ENCODE data around the gene DEGS2.

Gene DEGS2

DNA sequence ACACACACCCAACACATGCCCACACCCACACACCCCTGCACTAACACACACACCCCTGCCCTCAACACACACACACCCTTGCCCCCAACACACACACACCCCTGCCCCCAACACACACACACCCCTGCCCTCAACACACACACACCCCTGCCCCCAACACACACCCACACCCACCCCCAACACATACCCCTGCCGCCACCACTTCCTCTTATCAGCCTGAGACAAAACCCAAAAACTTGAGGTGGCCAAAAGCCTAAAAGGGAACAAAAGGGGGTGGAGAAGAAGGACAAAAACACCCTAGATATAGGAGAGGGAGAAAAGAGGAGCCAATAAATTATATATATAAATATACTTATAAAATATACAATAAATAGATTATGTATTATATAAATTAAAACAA, 9.1 kb upstream of the DEGS2 start:
- Histone ChIP-seq H3K9ac (no peak overlapping the region), H3K36me3 (ENCODE audit: control insufficient read depth, insufficient read depth, low read length) (no peaks in the 10 kb centered on the region), H3K27me3 (ENCODE audit: control insufficient read depth, insufficient read depth, low read length) (no peaks in the 10 kb centered on the region), H3K9me3 (ENCODE audit: control insufficient read depth, low read length) (no peaks in the 10 kb centered on the region), H3K4me3 (ENCODE audit: low read depth, low read length) (no peak overlapping the region), H3K4me1 (no peaks in the 10 kb centered on the region), H3K4me2 (ENCODE audit: low read length) (no peak overlapping the region), H3K79me2 (no peaks in the 10 kb centered on the region), H3K27ac (no peak overlapping the region), H2AFZ (no peak overlapping the region)
- TF ChIP-seq, protein P1, sequence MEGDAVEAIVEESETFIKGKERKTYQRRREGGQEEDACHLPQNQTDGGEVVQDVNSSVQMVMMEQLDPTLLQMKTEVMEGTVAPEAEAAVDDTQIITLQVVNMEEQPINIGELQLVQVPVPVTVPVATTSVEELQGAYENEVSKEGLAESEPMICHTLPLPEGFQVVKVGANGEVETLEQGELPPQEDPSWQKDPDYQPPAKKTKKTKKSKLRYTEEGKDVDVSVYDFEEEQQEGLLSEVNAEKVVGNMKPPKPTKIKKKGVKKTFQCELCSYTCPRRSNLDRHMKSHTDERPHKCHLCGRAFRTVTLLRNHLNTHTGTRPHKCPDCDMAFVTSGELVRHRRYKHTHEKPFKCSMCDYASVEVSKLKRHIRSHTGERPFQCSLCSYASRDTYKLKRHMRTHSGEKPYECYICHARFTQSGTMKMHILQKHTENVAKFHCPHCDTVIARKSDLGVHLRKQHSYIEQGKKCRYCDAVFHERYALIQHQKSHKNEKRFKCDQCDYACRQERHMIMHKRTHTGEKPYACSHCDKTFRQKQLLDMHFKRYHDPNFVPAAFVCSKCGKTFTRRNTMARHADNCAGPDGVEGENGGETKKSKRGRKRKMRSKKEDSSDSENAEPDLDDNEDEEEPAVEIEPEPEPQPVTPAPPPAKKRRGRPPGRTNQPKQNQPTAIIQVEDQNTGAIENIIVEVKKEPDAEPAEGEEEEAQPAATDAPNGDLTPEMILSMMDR (IDR thresholded peaks at IDR 0.05): no peak

DNA sequence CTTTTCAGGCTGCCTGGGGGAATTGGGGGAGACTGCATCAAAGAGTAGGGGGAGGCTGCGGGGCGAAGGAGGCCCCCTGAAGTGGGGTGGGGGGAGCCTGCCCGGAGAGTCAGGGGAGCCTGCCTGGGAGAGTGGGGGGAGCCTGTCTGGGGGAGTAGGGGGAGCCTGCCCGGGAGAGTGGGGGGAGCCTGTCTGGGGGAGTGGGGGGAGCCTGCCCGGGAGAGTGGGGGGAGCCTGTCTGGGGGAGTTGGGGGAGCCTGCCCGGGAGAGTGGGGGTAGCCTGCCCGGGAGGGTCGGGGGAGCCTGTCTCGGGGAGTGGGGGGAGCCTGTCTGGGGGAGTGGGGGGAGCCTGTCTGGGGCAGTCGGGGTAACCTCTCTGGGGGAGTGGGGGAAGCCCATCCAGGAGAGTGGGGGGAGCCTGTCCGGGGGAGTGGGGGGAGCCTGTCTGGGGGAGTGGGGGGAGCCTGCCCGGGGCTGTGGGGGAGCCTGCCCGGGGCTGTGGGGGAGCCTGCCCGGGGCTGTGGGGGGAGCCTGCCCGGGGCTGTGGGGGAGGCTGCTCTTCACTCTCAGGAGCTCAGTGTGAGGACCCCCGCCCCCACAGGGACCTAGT, 6.5 kb upstream of the DEGS2 start:
- H3K27me3 ChIP-seq (ENCODE audit: control insufficient read depth, insufficient read depth, low read length): no peaks in the 10 kb centered on the region
- H2AFZ ChIP-seq: peak overlapping the region; percentile 66
- TF ChIP-seq, protein P1 (IDR thresholded peaks at IDR 0.05): no peak
- H3K79me2 ChIP-seq: no peaks in the 10 kb centered on the region
- H3K9ac ChIP-seq: no peak overlapping the region
- peak overlapping the region; percentile 50 for H3K4me2 ChIP-seq (ENCODE audit: low read length)
- H3K27ac ChIP-seq: no peak overlapping the region
- H3K4me3 ChIP-seq (ENCODE audit: low read depth, low read length): no peak overlapping the region
- H3K4me1 ChIP-seq: no peaks in the 10 kb centered on the region
- H3K9me3 ChIP-seq (ENCODE audit: control insufficient read depth, low read length): no peaks in the 10 kb centered on the region
- H3K36me3 ChIP-seq (ENCODE audit: control insufficient read depth, insufficient read depth, low read length): no peaks in the 10 kb centered on the region

DNA sequence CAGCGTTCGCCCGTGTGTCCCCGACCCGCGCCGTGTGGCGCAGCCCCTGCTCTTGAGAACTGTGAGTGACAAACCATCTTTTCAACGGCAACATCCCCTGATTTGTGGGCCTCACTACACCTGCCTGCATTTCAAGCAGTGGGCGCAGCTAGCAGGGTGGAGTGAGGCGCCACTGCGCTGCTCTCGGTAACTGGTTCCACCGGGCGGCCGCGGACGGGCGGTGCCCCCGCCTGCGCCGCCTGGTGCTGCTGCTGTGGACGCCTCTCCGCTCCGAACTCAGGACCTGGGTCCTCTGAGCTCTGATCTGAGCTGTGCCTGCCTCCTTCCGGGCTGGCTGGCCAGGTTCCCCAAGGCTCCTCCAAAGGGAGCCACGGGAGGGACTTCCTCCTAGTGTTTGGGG, 5.9 kb upstream of the DEGS2 start:
- H3K4me1 ChIP-seq: no peaks in the 10 kb centered on the region
- H3K36me3 ChIP-seq (ENCODE audit: control insufficient read depth, insufficient read depth, low read length): no peaks in the 10 kb centered on the region
- no peaks in the 10 kb centered on the region for H3K27me3 ChIP-seq (ENCODE audit: control insufficient read depth, insufficient read depth, low read length)
- H3K4me3 ChIP-seq (ENCODE audit: low read depth, low read length): no peak overlapping the region
- H3K9ac ChIP-seq: no peak overlapping the region
- TF ChIP-seq, protein P1 (IDR thresholded peaks at IDR 0.05): no peak
- H3K79me2 ChIP-seq: no peaks in the 10 kb centered on the region
- H3K27ac ChIP-seq: no peak overlapping the region
- no peaks in the 10 kb centered on the region for H3K9me3 ChIP-seq (ENCODE audit: control insufficient read depth, low read length)
- H3K4me2 ChIP-seq (ENCODE audit: low read length): no peak overlapping the region
- H2AFZ ChIP-seq: peak overlapping the region; percentile 64

DNA sequence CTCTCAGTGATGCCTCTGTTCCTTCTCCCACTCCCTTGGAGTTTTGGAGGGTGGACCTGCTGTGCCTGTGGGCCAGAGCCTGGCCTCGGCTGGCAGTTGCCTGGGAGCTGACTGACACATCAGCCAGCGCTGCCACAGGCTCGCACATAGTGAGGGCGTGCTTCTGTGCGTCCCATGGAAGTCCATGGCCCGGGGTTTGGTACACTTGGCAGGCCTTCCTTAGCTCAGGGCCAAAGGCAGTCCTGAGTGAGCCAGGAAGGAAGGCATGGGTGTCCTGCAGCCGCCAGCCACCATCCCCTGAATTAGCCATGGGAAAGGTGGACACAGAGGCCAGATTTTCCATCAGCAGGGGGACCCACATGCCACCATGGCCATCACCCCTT, 1.1 kb upstream of the DEGS2 start:
- Histone ChIP-seq H3K9me3 (ENCODE audit: control insufficient read depth, low read length) (no peaks in the 10 kb centered on the region), H3K79me2 (no peaks in the 10 kb centered on the region), H3K9ac (no peak overlapping the region), H3K36me3 (ENCODE audit: control insufficient read depth, insufficient read depth, low read length) (no peaks in the 10 kb centered on the region), H3K4me2 (ENCODE audit: low read length) (no peak overlapping the region), H3K4me3 (ENCODE audit: low read depth, low read length) (no peak overlapping the region), H3K27me3 (ENCODE audit: control insufficient read depth, insufficient read depth, low read length) (no peaks in the 10 kb centered on the region), H3K27ac (no peak overlapping the region), H2AFZ (no peak overlapping the region), H3K4me1 (no peaks in the 10 kb centered on the region)
- TF ChIP-seq, protein P1 (IDR thresholded peaks at IDR 0.05): no peak

DNA sequence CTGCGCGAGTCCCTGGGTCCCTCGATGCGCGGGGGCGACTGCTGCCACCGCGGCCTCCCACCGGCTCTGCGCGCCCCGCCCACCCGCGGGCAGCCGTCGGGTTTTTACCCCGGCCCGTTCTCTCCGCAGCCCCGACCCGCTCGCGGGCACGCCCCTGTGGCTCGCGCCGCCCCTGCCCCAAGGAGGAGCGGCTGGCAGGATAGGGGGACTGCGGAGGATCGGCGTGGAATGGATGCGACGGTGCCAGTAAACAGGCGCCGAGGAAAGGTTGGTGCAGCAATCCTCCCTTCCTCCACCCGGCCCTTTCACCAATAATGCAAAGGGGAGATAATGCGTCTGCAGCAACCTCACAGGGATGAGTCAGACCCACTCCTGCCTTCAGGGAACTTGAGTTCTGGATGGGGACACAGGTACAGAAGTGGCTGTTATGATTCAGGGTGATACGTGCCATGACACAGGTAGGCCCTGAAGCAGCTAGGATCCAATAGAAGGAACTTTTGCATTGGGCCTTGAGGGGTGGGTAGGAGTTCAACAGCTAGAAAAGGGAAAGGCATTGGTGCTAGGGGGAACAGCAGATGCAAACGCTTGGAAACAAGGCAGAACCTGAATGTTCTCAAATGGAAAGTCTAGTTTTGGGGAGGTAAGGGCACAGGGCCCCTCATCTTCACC, 554 bp upstream of the DEGS2 start:
- Histone ChIP-seq H3K9ac (no peak overlapping the region), H3K27ac (no peak overlapping the region), H3K9me3 (ENCODE audit: control insufficient read depth, low read length) (no peaks in the 10 kb centered on the region), H3K4me2 (ENCODE audit: low read length) (peak overlapping the region; percentile 69), H3K4me3 (ENCODE audit: low read depth, low read length) (peak overlapping the region; percentile 1), H3K27me3 (ENCODE audit: control insufficient read depth, insufficient read depth, low read length) (no peaks in the 10 kb centered on the region), H3K36me3 (ENCODE audit: control insufficient read depth, insufficient read depth, low read length) (no peaks in the 10 kb centered on the region), H2AFZ (peak overlapping the region; percentile 42), H3K79me2 (no peaks in the 10 kb centered on the region), H3K4me1 (no peaks in the 10 kb centered on the region)
- TF ChIP-seq, protein P1 (IDR thresholded peaks at IDR 0.05): no peak
